Breast epithelium (tissue), 4 donors: ENCODE data around the gene ITPR3. TPM values are rescaled to one million over a fixed set of nuclear protein-coding genes. Genes with fewer than 3 reads are reported as not detected.

Experiments used
- DNase-seq, 2 donors: peaks; one replicate each; pipeline ENCODE4 v3.0.0-alpha.2; 2019; ENCODE audit warnings: low spot score in 2 of 2
- H3K27ac ChIP-seq, 2 donors: fragments of 200-600 bp; sonication (generic) in 1 of 2; one replicate each; pipeline ENCODE4 v1.5.1; 2016 to 2019; ENCODE audit warnings: mild to moderate bottlenecking in 1 of 2
- H3K27me3 ChIP-seq, 2 donors: fragments of 200-600 bp; sonication (generic) in 1 of 2; one replicate each; pipeline versions ENCODE4 v1.5.1 to v1.6.0; 2017 to 2019; ENCODE audit warnings: control low read depth in 1 of 2, mild to moderate bottlenecking in 1 of 2
- H3K36me3 ChIP-seq: fragments of 200-600 bp; one replicate; pipeline ENCODE4 v1.5.1; 2019
- H3K4me1 ChIP-seq, 2 donors: fragments of 200-600 bp; sonication (generic); one replicate each; pipeline ENCODE4 v1.5.1; 2016 to 2019; ENCODE audit warnings: control low read depth in 1 of 2
- H3K4me3 ChIP-seq, 3 donors: fragments of 200-600 bp; sonication (generic); 1 replicate in 2 of 3; 2 replicates in 1 of 3; pipeline ENCODE4 v1.5.1; 2016 to 2019; ENCODE audit warnings: mild to moderate bottlenecking in 3 of 3, moderate library complexity in 2 of 3
- H3K9me3 ChIP-seq, 2 donors: fragments of 200-600 bp; sonication (generic) in 1 of 2; one replicate each; pipeline ENCODE4 v1.5.1; 2016 to 2019; ENCODE audit warnings: control low read depth in 1 of 2
- CTCF ChIP-seq, 3 donors: fragments of 450-650 bp; IDR thresholded peaks; one replicate each; pipeline ENCODE4 v1.5.1; 2016 to 2017; ENCODE audit warnings: antibody characterized with exemption in 3 of 3, mild to moderate bottlenecking in 3 of 3, moderate library complexity in 3 of 3
- POLR2A ChIP-seq: fragments of 450-650 bp; IDR thresholded peaks from one replicate; pipeline ENCODE4 v1.6.1; 2016; ENCODE audit warnings: antibody characterized with exemption, mild to moderate bottlenecking, moderate library complexity
- POLR2AphosphoS5 ChIP-seq, 3 donors: sonication (generic); formaldehyde crosslinking; IDR thresholded peaks; one replicate each; pipeline ENCODE4 v1.6.1; 2017; ENCODE audit warnings: antibody characterized with exemption in 3 of 3
- intact Hi-C: fragments of 100-400 bp; cut with DNase I; formaldehyde crosslinking; loops from one replicate; pipeline ENCODE4 v1.15.1; 2023; ENCODE audit warnings: low total_unique reads
- total RNA-seq, 3 donors: library from RNA; depleted of rRNA; stranded (reverse); fragments of >200 nt; gene quantifications; one replicate each; pipeline ENCODE4 v1.1.0, GENCODE V29; 2016

Gene ITPR3
- total RNA-seq, 3 donors from 2014 or later: 18.4 to 40.0 (median 27.7) TPM

GRCh38 chr6:33729059-33729458 is 107.9 kb downstream of the ITPR3 start:
- peak overlapping the region in 1 of 2 donors; percentile 21 for H3K27ac ChIP-seq
- no peaks in the 10 kb centered on the region for H3K27me3 ChIP-seq
- H3K4me3 ChIP-seq: no peak overlapping the region
- H3K9me3 ChIP-seq: no peaks in the 10 kb centered on the region
- intact Hi-C loops: no loop called here
- peaks cover 0 to 26% of the 10 kb centered on the region in 2 donors for H3K4me1 ChIP-seq
- DNase-seq: no peak
- H3K36me3 ChIP-seq: no peaks in the 10 kb centered on the region
- TF ChIP-seq CTCF (IDR thresholded peaks at IDR 0.05) (no peak), POLR2AphosphoS5 (IDR thresholded peaks at IDR 0.05) (no peak), POLR2A (no peak)

- H3K27ac ChIP-seq: peak overlapping the region; percentile 80 to 84
- no peaks in the 10 kb centered on the region for H3K36me3 ChIP-seq
- no peak for DNase-seq
- no peak overlapping the region for H3K4me3 ChIP-seq
- no peaks in the 10 kb centered on the region for H3K27me3 ChIP-seq
- no peaks in the 10 kb centered on the region for H3K9me3 ChIP-seq
- no peak for TF ChIP-seq CTCF (IDR thresholded peaks at IDR 0.05)
- TF ChIP-seq POLR2AphosphoS5 (IDR thresholded peaks at IDR 0.05): no peak
- no peak for TF ChIP-seq POLR2A
- intact Hi-C loops: loop anchor here (5.0 kb wide), 1 partner anchor 487 kb away; no protein-coding TSS in a partner anchor
- peaks cover 0 to 26% of the 10 kb centered on the region in 2 donors for H3K4me1 ChIP-seq
These were observed 109.5 kb downstream of the ITPR3 start for GRCh38 chr6:33730611-33731010.

GRCh38 chr6:33731035-33731434 is 109.9 kb downstream of the ITPR3 start:
- no peak for TF ChIP-seq POLR2A
- no peak for TF ChIP-seq CTCF (IDR thresholded peaks at IDR 0.05)
- TF ChIP-seq POLR2AphosphoS5 (IDR thresholded peaks at IDR 0.05): no peak
- H3K4me1 ChIP-seq: peaks cover 0 to 26% of the 10 kb centered on the region in 2 donors
- intact Hi-C loops: loop anchor here (5.0 kb wide), 1 partner anchor 486 kb away; no protein-coding TSS in a partner anchor
- peak overlapping the region; percentile 80 to 84 for H3K27ac ChIP-seq
- no peaks in the 10 kb centered on the region for H3K9me3 ChIP-seq
- H3K4me3 ChIP-seq: no peak overlapping the region
- H3K27me3 ChIP-seq: no peaks in the 10 kb centered on the region
- H3K36me3 ChIP-seq: no peaks in the 10 kb centered on the region
- DNase-seq: no peak

- Histone ChIP-seq H3K4me1 (peaks cover 0 to 26% of the 10 kb centered on the region in 2 donors), H3K36me3 (no peaks in the 10 kb centered on the region), H3K4me3 (no peak overlapping the region), H3K27me3 (no peaks in the 10 kb centered on the region), H3K9me3 (no peaks in the 10 kb centered on the region), H3K27ac (peak overlapping the region; percentile 80 to 84)
- intact Hi-C loops: loop anchor here (5.0 kb wide), 1 partner anchor 485 kb away; no protein-coding TSS in a partner anchor
- peak; percentile 70 to 76 for DNase-seq
- TF ChIP-seq CTCF (IDR thresholded peaks at IDR 0.05): no peak
- TF ChIP-seq POLR2AphosphoS5 (IDR thresholded peaks at IDR 0.05): peak in 1 of 3 donors; percentile 77
These were observed 110.7 kb downstream of the ITPR3 start for GRCh38 chr6:33731751-33732282.

- intact Hi-C loops: loop anchor here (5.0 kb wide), 1 partner anchor 485 kb away; no protein-coding TSS in a partner anchor
- no peak overlapping the region for H3K4me3 ChIP-seq
- no peaks in the 10 kb centered on the region for H3K9me3 ChIP-seq
- H3K27me3 ChIP-seq: no peaks in the 10 kb centered on the region
- peaks cover 0 to 21% of the 10 kb centered on the region in 2 donors for H3K4me1 ChIP-seq
- no peaks in the 10 kb centered on the region for H3K36me3 ChIP-seq
- TF ChIP-seq POLR2AphosphoS5 (IDR thresholded peaks at IDR 0.05) (no peak), CTCF (IDR thresholded peaks at IDR 0.05) (no peak), POLR2A (no peak)
- no peak for DNase-seq
- H3K27ac ChIP-seq: peak overlapping the region; percentile 80 to 84
These were observed 111.3 kb downstream of the ITPR3 start for GRCh38 chr6:33732385-33732784.
